ENCODE results near the gene SLC13A2.

DNA sequence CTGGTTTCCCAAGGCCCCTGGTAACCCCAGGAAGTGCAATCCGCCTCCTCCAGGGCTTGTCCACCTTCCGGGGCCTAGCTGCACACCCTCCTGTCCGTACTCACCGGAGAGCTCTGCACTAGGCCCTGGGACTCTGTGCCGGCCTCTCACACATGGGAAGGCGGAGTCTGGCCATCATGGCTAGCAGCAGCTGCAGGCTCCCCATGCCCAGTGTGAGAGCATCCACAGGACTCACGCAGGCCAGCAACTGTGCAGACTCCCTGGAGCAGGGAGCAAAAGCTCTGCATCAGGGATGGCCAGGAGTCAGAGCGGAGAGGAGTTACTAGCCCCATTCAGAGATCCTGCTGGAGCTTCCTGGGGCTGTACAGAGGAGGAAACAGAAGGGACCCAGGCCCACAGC lies 52.9 kb downstream of the SLC13A2 start:
- TF ChIP-seq JUNB (CRISPR knock-in tag; conservative IDR thresholded peaks at IDR 0.05) (no peak), BRF1 (IDR thresholded peaks at IDR 0.05; ENCODE audit: borderline replicate concordance, extremely low read depth, insufficient read length) (no peak)
- TF ChIP-seq, protein P1, sequence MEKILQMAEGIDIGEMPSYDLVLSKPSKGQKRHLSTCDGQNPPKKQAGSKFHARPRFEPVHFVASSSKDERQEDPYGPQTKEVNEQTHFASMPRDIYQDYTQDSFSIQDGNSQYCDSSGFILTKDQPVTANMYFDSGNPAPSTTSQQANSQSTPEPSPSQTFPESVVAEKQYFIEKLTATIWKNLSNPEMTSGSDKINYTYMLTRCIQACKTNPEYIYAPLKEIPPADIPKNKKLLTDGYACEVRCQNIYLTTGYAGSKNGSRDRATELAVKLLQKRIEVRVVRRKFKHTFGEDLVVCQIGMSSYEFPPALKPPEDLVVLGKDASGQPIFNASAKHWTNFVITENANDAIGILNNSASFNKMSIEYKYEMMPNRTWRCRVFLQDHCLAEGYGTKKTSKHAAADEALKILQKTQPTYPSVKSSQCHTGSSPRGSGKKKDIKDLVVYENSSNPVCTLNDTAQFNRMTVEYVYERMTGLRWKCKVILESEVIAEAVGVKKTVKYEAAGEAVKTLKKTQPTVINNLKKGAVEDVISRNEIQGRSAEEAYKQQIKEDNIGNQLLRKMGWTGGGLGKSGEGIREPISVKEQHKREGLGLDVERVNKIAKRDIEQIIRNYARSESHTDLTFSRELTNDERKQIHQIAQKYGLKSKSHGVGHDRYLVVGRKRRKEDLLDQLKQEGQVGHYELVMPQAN (IDR thresholded peaks at IDR 0.05; ENCODE audit: borderline replicate concordance), result no peak
- TF ChIP-seq, protein P2, sequence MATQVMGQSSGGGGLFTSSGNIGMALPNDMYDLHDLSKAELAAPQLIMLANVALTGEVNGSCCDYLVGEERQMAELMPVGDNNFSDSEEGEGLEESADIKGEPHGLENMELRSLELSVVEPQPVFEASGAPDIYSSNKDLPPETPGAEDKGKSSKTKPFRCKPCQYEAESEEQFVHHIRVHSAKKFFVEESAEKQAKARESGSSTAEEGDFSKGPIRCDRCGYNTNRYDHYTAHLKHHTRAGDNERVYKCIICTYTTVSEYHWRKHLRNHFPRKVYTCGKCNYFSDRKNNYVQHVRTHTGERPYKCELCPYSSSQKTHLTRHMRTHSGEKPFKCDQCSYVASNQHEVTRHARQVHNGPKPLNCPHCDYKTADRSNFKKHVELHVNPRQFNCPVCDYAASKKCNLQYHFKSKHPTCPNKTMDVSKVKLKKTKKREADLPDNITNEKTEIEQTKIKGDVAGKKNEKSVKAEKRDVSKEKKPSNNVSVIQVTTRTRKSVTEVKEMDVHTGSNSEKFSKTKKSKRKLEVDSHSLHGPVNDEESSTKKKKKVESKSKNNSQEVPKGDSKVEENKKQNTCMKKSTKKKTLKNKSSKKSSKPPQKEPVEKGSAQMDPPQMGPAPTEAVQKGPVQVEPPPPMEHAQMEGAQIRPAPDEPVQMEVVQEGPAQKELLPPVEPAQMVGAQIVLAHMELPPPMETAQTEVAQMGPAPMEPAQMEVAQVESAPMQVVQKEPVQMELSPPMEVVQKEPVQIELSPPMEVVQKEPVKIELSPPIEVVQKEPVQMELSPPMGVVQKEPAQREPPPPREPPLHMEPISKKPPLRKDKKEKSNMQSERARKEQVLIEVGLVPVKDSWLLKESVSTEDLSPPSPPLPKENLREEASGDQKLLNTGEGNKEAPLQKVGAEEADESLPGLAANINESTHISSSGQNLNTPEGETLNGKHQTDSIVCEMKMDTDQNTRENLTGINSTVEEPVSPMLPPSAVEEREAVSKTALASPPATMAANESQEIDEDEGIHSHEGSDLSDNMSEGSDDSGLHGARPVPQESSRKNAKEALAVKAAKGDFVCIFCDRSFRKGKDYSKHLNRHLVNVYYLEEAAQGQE (IDR thresholded peaks at IDR 0.05; ENCODE audit: borderline replicate concordance), result no peak
- TF ChIP-seq, protein P2 (CRISPR knock-in tag; IDR thresholded peaks at IDR 0.05; ENCODE audit: low read depth), result no peak
